Adrenal gland (tissue), 12 donors: ENCODE measurements around the gene MYO5A. TPM values are rescaled to one million over a fixed set of nuclear protein-coding genes. Genes with fewer than 3 reads are reported as not detected.
"Not testable (repeated sequence)": the region's sequence is repeated elsewhere in the genome, so short reads cannot be mapped to it uniquely, and the experiment has no call there.

Source experiments
- DNase-seq, 7 donors: peaks; one replicate each; pipeline ENCODE4 v3.0.0-alpha.2; 2019 to 2020
- H3K27ac ChIP-seq, 5 donors: fragments of 200-600 bp; sonication (generic) in 4 of 5; 1 replicate in 3 of 5; 2 replicates in 2 of 5; pipeline versions ENCODE4 v1.5.1 to v1.8.0; 2016 to 2020; ENCODE audit warnings: mild to moderate bottlenecking in 1 of 5
- H3K27me3 ChIP-seq: fragments of 200-600 bp; 2 replicates; pipeline ENCODE4 v1.8.0; 2021
- H3K36me3 ChIP-seq, 2 donors: fragments of 200-600 bp; replicated peaks in 1 of 2; 1 replicate in 1 of 2; 2 replicates in 1 of 2; pipeline versions ENCODE4 v1.5.1 to v1.8.0; 2018 to 2022
- H3K4me1 ChIP-seq, 2 donors: fragments of 200-600 bp; replicated peaks in 1 of 2; 1 replicate in 1 of 2; 2 replicates in 1 of 2; pipeline versions ENCODE4 v1.5.1 to v1.8.0; 2018 to 2021
- H3K4me3 ChIP-seq, 4 donors: fragments of 200-600 bp; sonication (generic) in 3 of 4; one replicate each; pipeline ENCODE4 v1.5.1; 2016 to 2018
- H3K9me3 ChIP-seq, 3 donors: fragments of 200-600 bp; sonication (generic) in 1 of 3; replicated peaks in 1 of 3; 1 replicate in 2 of 3; 2 replicates in 1 of 3; pipeline versions ENCODE4 v1.5.1 to v1.8.0; 2016 to 2021
- POLR2A ChIP-seq, 2 donors: fragments of 450-650 bp; IDR thresholded peaks; one replicate each; pipeline ENCODE4 v1.6.1; 2017; ENCODE audit warnings: antibody characterized with exemption in 2 of 2, mild to moderate bottlenecking in 2 of 2, moderate library complexity in 1 of 2
- WGBS, 4 donors: extraction: QIAGEN DNeasy Blood & Tissue Kit in 2 of 4; methylation state at CpG; one replicate each; pipeline versions ENCODE4 v1.1.5 to v1.1.7; 2013 to 2017; 5-methylcytosine and 5-hydroxymethylcytosine counted together
- intact Hi-C, 2 donors: fragments of 100-400 bp; cut with DNase I; formaldehyde crosslinking; loops; one replicate each; pipeline versions ENCODE4 v1.14.1 to v1.15.0; 2022 to 2023
- polyA plus RNA-seq, 3 donors: library from polyadenylated mRNA; stranded (reverse); fragments of 200-250 nt in 2 of 3; fragments of 350-450 nt in 1 of 3; fragmentation: Illumina TruSeq in 1 of 3; extraction: RNeasy Lipid Tissue Mini Kit (QIAGEN cat#74804) in 1 of 3; gene quantifications; one replicate each; pipeline ENCODE4 v1.2.3, GENCODE V29; 2013 to 2014
- total RNA-seq, 9 donors: library from RNA; depleted of rRNA in 4 of 9; stranded (reverse); fragments of >200 nt in 4 of 9; fragments of 120-200 nt in 1 of 9; fragmentation: NEBNext Ultra II Directional in 1 of 9; extraction: Animal tissue kit (Norgen Biotek cat#: 25700) in 1 of 9; gene quantifications; one replicate each; pipeline versions ENCODE4 v1.1.0 to v1.2.4, GENCODE V29; 2013 to 2023
- TF ChIP-seq, protein P1 (sequence below), 6 experiments: fragments of 450-650 bp in 4 of 6; fragments of 200-600 bp in 2 of 6; sonication (generic) in 1 of 6; IDR thresholded peaks; 1 replicate in 5 of 6; 2 replicates in 1 of 6; pipeline versions ENCODE4 v1.5.1 to v1.8.0; 2016 to 2021; ENCODE audit warnings: antibody characterized with exemption in 6 of 6, mild to moderate bottlenecking in 2 of 6, moderate library complexity in 1 of 6
- donor health status: healthy with polysubstance abuse.
- donor health status: Bipolar disorder and iron deficiency.
- donor health status: DM: yes; HTN: yes; CAD: no.
- donor health status: DM: no; HTN: no; CAD: no.
- donor health status: DM: no; HTN: no; CAD: no.
- donor health status: DM: yes; HTN: yes; CAD: no.

MYO5A gene
- total and polyA plus RNA-seq, 12 donors = 6.3 to 57.5 (median 39.6) TPM

DNA sequence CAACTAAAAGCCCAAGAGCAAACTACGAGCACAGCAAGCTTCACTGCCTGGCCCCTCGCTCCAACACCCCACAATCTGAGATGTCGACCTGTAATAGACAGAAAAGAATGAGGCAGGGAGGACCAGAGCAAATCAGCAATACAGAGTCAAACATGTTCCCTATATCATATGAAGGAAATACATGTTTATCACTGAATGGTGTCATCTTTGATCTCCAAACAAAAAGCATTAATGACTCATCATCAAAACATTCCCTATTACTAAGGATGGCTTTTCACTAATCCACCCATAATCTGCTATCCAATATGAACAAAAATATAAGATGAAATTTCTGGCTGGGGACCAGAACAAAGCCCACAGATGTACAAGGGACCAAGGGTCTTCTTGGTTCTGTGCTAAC lies 34.7 kb downstream of the MYO5A start:
- intact Hi-C loops = no loop called here
- 91 to 96% (median 95%) methylated on average over 3 of the region's 3 CpGs for WGBS, 4 donors
- TF ChIP-seq POLR2A (IDR thresholded peaks at IDR 0.05) = no peak
- TF ChIP-seq, protein P1, sequence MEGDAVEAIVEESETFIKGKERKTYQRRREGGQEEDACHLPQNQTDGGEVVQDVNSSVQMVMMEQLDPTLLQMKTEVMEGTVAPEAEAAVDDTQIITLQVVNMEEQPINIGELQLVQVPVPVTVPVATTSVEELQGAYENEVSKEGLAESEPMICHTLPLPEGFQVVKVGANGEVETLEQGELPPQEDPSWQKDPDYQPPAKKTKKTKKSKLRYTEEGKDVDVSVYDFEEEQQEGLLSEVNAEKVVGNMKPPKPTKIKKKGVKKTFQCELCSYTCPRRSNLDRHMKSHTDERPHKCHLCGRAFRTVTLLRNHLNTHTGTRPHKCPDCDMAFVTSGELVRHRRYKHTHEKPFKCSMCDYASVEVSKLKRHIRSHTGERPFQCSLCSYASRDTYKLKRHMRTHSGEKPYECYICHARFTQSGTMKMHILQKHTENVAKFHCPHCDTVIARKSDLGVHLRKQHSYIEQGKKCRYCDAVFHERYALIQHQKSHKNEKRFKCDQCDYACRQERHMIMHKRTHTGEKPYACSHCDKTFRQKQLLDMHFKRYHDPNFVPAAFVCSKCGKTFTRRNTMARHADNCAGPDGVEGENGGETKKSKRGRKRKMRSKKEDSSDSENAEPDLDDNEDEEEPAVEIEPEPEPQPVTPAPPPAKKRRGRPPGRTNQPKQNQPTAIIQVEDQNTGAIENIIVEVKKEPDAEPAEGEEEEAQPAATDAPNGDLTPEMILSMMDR (IDR thresholded peaks at IDR 0.05) = no peak
- Histone ChIP-seq H3K4me1 (no peaks in the 10 kb centered on the region), H3K4me3 (no peak overlapping the region), H3K9me3 (no peaks in the 10 kb centered on the region), H3K27me3 (no peaks in the 10 kb centered on the region), H3K36me3 (no peaks in the 10 kb centered on the region), H3K27ac (no peak overlapping the region)
- DNase-seq = no peak

DNA sequence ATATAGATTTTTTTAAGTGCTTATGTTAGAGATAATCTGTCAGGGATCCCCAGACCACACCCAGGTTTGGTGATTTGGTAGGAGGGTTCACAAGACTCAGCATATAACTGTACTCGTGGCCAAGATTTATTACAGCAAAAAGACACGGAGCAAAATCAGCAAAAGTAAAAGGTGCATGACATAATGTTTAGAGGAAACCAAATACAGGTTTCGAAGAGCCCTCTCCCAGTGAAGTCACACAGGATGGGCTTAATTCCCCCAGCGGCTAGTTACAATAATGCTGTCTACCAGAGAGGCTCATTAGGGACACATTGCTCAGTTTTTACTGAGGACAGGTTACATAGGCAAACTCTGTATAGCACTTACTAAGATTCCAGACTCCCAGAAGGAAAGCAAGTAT lies 36.5 kb downstream of the MYO5A start:
- Histone ChIP-seq H3K9me3 (no peaks in the 10 kb centered on the region), H3K4me3 (no peak overlapping the region), H3K27me3 (no peaks in the 10 kb centered on the region), H3K27ac (no peak overlapping the region), H3K36me3 (no peaks in the 10 kb centered on the region), H3K4me1 (no peaks in the 10 kb centered on the region)
- TF ChIP-seq, protein P1 (IDR thresholded peaks at IDR 0.05) = no peak
- TF ChIP-seq POLR2A (IDR thresholded peaks at IDR 0.05) = no peak
- 78 to 87% (median 82%) methylated on average over 4 of the region's 4 CpGs for WGBS, 4 donors
- intact Hi-C loops = no loop called here
- no peak for DNase-seq

DNA sequence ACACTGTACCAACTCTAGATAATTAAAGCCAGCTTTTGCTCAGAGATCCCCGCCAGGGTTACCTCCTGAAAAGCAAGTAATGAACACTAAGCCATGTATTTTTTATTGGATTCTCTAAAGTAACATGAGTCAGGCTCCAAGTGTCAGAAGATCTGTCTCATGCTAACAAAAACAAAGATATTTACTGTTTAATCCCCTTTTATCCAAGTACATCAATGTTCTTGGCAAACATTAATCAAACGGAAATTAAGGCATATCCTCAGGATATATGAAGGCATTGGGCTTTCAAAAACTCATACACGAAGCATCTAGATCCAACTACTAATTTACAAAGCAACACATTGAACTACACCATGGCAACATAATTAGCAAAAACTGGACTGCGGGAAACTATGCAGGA lies 37.2 kb downstream of the MYO5A start:
- no peaks in the 10 kb centered on the region for H3K9me3 ChIP-seq
- H3K36me3 ChIP-seq = no peaks in the 10 kb centered on the region
- DNase-seq = no peak
- no peak overlapping the region for H3K4me3 ChIP-seq
- no peak overlapping the region for H3K27ac ChIP-seq
- TF ChIP-seq, protein P1 (IDR thresholded peaks at IDR 0.05) = no peak
- no peak for TF ChIP-seq POLR2A (IDR thresholded peaks at IDR 0.05)
- 70 to 85% (median 74%) methylated on average over 4 of the region's 4 CpGs for WGBS, 4 donors
- intact Hi-C loops = no loop called here
- H3K4me1 ChIP-seq = no peaks in the 10 kb centered on the region
- H3K27me3 ChIP-seq = no peaks in the 10 kb centered on the region

DNA sequence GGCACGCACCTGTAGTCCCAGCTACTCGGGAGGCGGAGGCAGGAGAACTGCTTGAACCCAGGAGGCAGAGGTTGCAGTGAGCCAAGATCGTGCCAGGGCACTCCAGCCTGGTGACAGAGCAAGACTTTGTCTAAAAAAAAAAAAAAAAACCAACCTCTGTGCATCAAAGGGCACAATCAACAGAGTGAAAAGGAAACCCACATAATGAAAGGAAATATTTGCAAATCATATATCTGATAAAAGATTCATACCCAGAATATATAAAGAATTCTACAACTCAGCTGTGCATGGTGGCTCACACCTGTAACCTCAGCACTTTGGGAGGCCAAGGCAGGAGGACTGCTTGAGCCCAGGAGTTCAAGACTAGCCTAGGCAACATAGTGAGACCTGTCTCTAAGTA lies 39.2 kb downstream of the MYO5A start:
- intact Hi-C loops, H3K27me3 ChIP-seq, DNase-seq, H3K4me1 ChIP-seq, H3K4me3 ChIP-seq, H3K36me3 ChIP-seq, H3K9me3 ChIP-seq, H3K27ac ChIP-seq: not testable (repeated sequence)
- 89 to 96% (median 93%) methylated on average over 4 of the region's 4 CpGs for WGBS, 4 donors

DNA sequence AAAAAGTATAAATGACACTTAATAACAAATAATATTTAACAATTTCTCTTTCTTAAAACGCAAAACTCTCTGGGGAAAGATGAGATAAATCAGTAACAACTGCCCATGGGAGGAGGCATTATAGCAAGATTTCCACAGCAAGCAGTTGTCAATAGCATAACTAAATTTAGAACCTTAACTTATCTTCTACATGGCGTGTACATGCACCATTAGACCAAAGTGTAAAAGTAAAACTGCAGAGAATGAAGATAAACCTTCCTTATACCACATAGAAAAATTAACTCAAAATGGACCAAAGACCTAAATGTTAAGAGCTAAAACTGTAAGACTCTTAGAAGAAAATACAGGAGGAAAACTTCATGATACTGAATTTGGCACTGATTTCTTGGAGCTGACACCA lies 39.9 kb downstream of the MYO5A start:
- no peak overlapping the region for H3K27ac ChIP-seq
- H3K9me3 ChIP-seq = no peaks in the 10 kb centered on the region
- 67 to 87% (median 74%) methylated on average over 2 of the region's 2 CpGs for WGBS, 4 donors
- no peaks in the 10 kb centered on the region for H3K36me3 ChIP-seq
- no peaks in the 10 kb centered on the region for H3K27me3 ChIP-seq
- no peak overlapping the region for H3K4me3 ChIP-seq
- intact Hi-C loops = no loop called here
- no peak for TF ChIP-seq POLR2A (IDR thresholded peaks at IDR 0.05)
- TF ChIP-seq, protein P1 (IDR thresholded peaks at IDR 0.05) = no peak
- H3K4me1 ChIP-seq = peaks cover 0 to 3% of the 10 kb centered on the region in 2 donors
- DNase-seq = no peak
